ENCODE results near the gene SNCG.

GRCh38 chr10:86958901-86959736 is 720 bp downstream of the SNCG start:
- TF ChIP-seq POLR2AphosphoS5 (IDR thresholded peaks at IDR 0.05; ENCODE audit: borderline replicate concordance, low read depth, low read length) (no peak), EZH2 (IDR thresholded peaks at IDR 0.05) (no peak)
